Type B pancreatic cell (in vitro differentiated cells): ENCODE data around the gene FGF8. TPM values are rescaled to one million over a fixed set of nuclear protein-coding genes. Genes with fewer than 3 reads are reported as not detected.
A peak's percentile ranks its signal among the peaks of the same experiment; 100 is the strongest.

Experiments used
- DNase-seq: peaks from one replicate; pipeline ENCODE4 v3.0.0; 2021; ENCODE audit warnings: mixed read lengths; ENCODE audit not compliant: unreplicated experiment; ENCODE audit errors: extremely low spot score
- H3K27ac Mint-ChIP-seq: 2 replicates; pipeline ENCODE4 v1.8.0; 2021; ENCODE audit warnings: mild to moderate bottlenecking, mixed read lengths
- H3K27me3 Mint-ChIP-seq: 2 replicates; pipeline ENCODE4 v1.8.0; 2021; ENCODE audit warnings: mixed read lengths
- H3K36me3 Mint-ChIP-seq: 2 replicates; pipeline ENCODE4 v1.8.0; 2021; ENCODE audit warnings: mixed read lengths
- H3K4me1 Mint-ChIP-seq: one replicate; pipeline ENCODE4 v1.8.0; 2021; ENCODE audit warnings: mixed read lengths; ENCODE audit not compliant: unreplicated experiment
- H3K4me3 Mint-ChIP-seq: 2 replicates; pipeline ENCODE4 v1.8.0; 2021; ENCODE audit warnings: mild to moderate bottlenecking, mixed read lengths
- H3K9me3 Mint-ChIP-seq: 2 replicates; pipeline ENCODE4 v1.8.0; 2021; ENCODE audit warnings: mixed read lengths
- CTCF ChIP-seq: fragments of 200-600 bp; sonication (generic); conservative IDR thresholded peaks from 2 replicates; pipeline ENCODE4 v1.5.0; 2021; ENCODE audit warnings: antibody characterized with exemption, mild to moderate bottlenecking
- total RNA-seq: library from RNA; stranded (reverse); gene quantifications from 2 replicates; pipeline ENCODE4 v1.2.1, GENCODE V29; 2021; ENCODE audit warnings: low replicate concordance

Gene FGF8
- total RNA-seq, 1 donor from 2014 or later, result 3.8 TPM

- TF ChIP-seq CTCF, result peak; percentile 10
- Mint-ChIP-seq H3K27me3 (no peaks in the 10 kb centered on the region), H3K4me3 (peak overlapping the region; percentile 99), H3K4me1 (peaks cover 29% of the 10 kb centered on the region), H3K9me3 (no peaks in the 10 kb centered on the region), H3K27ac (peak overlapping the region; percentile 98), H3K36me3 (peaks cover 12% of the 10 kb centered on the region)
- DNase-seq, result no peak
Observed at GRCh38 chr10:101817337-101818118, 41.6 kb upstream of the FGF8 start.

- DNase-seq, result no peak
- peaks cover 12% of the 10 kb centered on the region for H3K36me3 Mint-ChIP-seq
- no peak for TF ChIP-seq CTCF
- peaks cover 29% of the 10 kb centered on the region for H3K4me1 Mint-ChIP-seq
- peak overlapping the region; percentile 98 for H3K27ac Mint-ChIP-seq
- H3K4me3 Mint-ChIP-seq, result peak overlapping the region; percentile 99
- H3K27me3 Mint-ChIP-seq, result no peaks in the 10 kb centered on the region
- H3K9me3 Mint-ChIP-seq, result no peaks in the 10 kb centered on the region
Observed at GRCh38 chr10:101816913-101817336, 41.0 kb upstream of the FGF8 start.

- peak overlapping the region; percentile 98 for H3K27ac Mint-ChIP-seq
- H3K4me1 Mint-ChIP-seq, result peaks cover 29% of the 10 kb centered on the region
- no peaks in the 10 kb centered on the region for H3K9me3 Mint-ChIP-seq
- H3K36me3 Mint-ChIP-seq, result peaks cover 9% of the 10 kb centered on the region
- H3K4me3 Mint-ChIP-seq, result peak overlapping the region; percentile 99
- H3K27me3 Mint-ChIP-seq, result no peaks in the 10 kb centered on the region
- TF ChIP-seq CTCF, result no peak
- no peak for DNase-seq
Observed at GRCh38 chr10:101816376-101816775, 40.5 kb upstream of the FGF8 start.

GRCh38 chr10:101814466-101815071, 38.7 kb upstream of the FGF8 start:
- H3K9me3 Mint-ChIP-seq, result no peaks in the 10 kb centered on the region
- no peak for TF ChIP-seq CTCF
- no peak for DNase-seq
- peak overlapping the region; percentile 98 for H3K27ac Mint-ChIP-seq
- H3K4me3 Mint-ChIP-seq, result peak overlapping the region; percentile 83
- no peaks in the 10 kb centered on the region for H3K27me3 Mint-ChIP-seq
- H3K4me1 Mint-ChIP-seq, result peaks cover 29% of the 10 kb centered on the region
- peaks cover 9% of the 10 kb centered on the region for H3K36me3 Mint-ChIP-seq

GRCh38 chr10:101812606-101813005, 36.7 kb upstream of the FGF8 start:
- H3K36me3 Mint-ChIP-seq, result peaks cover 11% of the 10 kb centered on the region
- no peak overlapping the region for H3K4me3 Mint-ChIP-seq
- TF ChIP-seq CTCF, result no peak
- no peak for DNase-seq
- H3K9me3 Mint-ChIP-seq, result no peaks in the 10 kb centered on the region
- H3K27ac Mint-ChIP-seq, result no peak overlapping the region
- peaks cover 20% of the 10 kb centered on the region for H3K4me1 Mint-ChIP-seq
- H3K27me3 Mint-ChIP-seq, result no peaks in the 10 kb centered on the region
